NOMO-1 treated with DMSO at 0.1 percent for 48 hours (cell line): Measurements from ENCODE around the gene EXOC3.
A peak's percentile ranks its signal among the peaks of the same experiment; 100 is the strongest.

Source experiments
- DNase-seq: peaks from one replicate; lab custom pipeline; 2025; ENCODE audit not compliant: unreplicated experiment; lab: John Stamatoyannopoulos, UW

The EXOC3 gene

GRCh38 chr5:454936-455335 lies 12.0 kb downstream of the EXOC3 start:
- no peak for DNase-seq

GRCh38 chr5:455806-456205 lies 12.8 kb downstream of the EXOC3 start:
- no peak for DNase-seq

- no peak for DNase-seq
These were observed 13.6 kb downstream of the EXOC3 start for GRCh38 chr5:456351-457194.

GRCh38 chr5:457195-457961 lies 14.4 kb downstream of the EXOC3 start:
- DNase-seq = no peak

- no peak for DNase-seq
These were observed 15.8 kb downstream of the EXOC3 start for GRCh38 chr5:458547-459353.

- no peak for DNase-seq
These were observed 16.7 kb downstream of the EXOC3 start for GRCh38 chr5:459562-460272.

- no peak for DNase-seq
These were observed 17.3 kb downstream of the EXOC3 start for GRCh38 chr5:460273-460625.

- no peak for DNase-seq
These were observed 19.1 kb downstream of the EXOC3 start for GRCh38 chr5:462051-462481.

- no peak for DNase-seq
These were observed 20.3 kb downstream of the EXOC3 start for GRCh38 chr5:463301-463700.

GRCh38 chr5:463952-464351 lies 21.0 kb downstream of the EXOC3 start:
- no peak for DNase-seq

GRCh38 chr5:464446-464842 lies 21.5 kb downstream of the EXOC3 start:
- no peak for DNase-seq

- no peak for DNase-seq
These were observed 22.0 kb downstream of the EXOC3 start for GRCh38 chr5:464843-465590.

GRCh38 chr5:465591-466403 lies 22.8 kb downstream of the EXOC3 start:
- no peak for DNase-seq

- no peak for DNase-seq
These were observed 23.8 kb downstream of the EXOC3 start for GRCh38 chr5:466661-467310.

GRCh38 chr5:468401-468800 lies 25.4 kb downstream of the EXOC3 start:
- no peak for DNase-seq

- DNase-seq = no peak
These were observed 26.9 kb downstream of the EXOC3 start for GRCh38 chr5:469752-470483.

GRCh38 chr5:470961-471749 lies 28.2 kb downstream of the EXOC3 start:
- no peak for DNase-seq

GRCh38 chr5:471750-472058 lies 28.7 kb downstream of the EXOC3 start:
- peak; percentile 44 for DNase-seq
